Neural cell (in vitro differentiated cells): ENCODE data around the gene ATP6V0A4. TPM values are rescaled to one million over a fixed set of nuclear protein-coding genes. Genes with fewer than 3 reads are reported as not detected.
A peak's percentile ranks its signal among the peaks of the same experiment; 100 is the strongest.
"Not testable (repeated sequence)": the region's sequence is repeated elsewhere in the genome, so short reads cannot be mapped to it uniquely, and the experiment has no call there.

ENCODE experiments used
- H2AFZ ChIP-seq: fragments of 200-600, 300-800 bp; sonication (generic), shearing (Covaris generic); 2 replicates; pipeline ENCODE4 v1.6.0; 2014; ENCODE audit warnings: low read depth, mild to moderate bottlenecking, antibody characterized with exemption, low read length, moderate library complexity
- H3F3A ChIP-seq: fragments of 200-600 bp; shearing (Covaris generic); 2 replicates; pipeline ENCODE4 v1.6.1; 2016; ENCODE audit warnings: mild to moderate bottlenecking, moderate library complexity, mixed read lengths, antibody characterized with exemption, low read length; ENCODE audit not compliant: insufficient read depth, poor library complexity, severe bottlenecking
- H3K27ac ChIP-seq: fragments of 200-600, 300-800 bp; sonication (generic), shearing (Covaris generic); 2 replicates; pipeline ENCODE4 v1.5.1; 2014; ENCODE audit warnings: mild to moderate bottlenecking, low read length, moderate library complexity
- H3K27me3 ChIP-seq: fragments of 300-800, 200-600 bp; sonication (generic), shearing (Covaris generic); 2 replicates; pipeline ENCODE4 v1.6.0; 2014; ENCODE audit warnings: mild to moderate bottlenecking, low read depth, low read length, moderate library complexity; ENCODE audit not compliant: insufficient read depth
- H3K36me3 ChIP-seq: fragments of 300-800, 200-600 bp; sonication (generic), shearing (Covaris generic); 2 replicates; pipeline ENCODE4 v1.5.1; 2014; ENCODE audit warnings: mild to moderate bottlenecking, antibody characterized with exemption, low read length, moderate library complexity; ENCODE audit not compliant: insufficient read depth
- H3K4me2 ChIP-seq: fragments of 300-800, 200-600 bp; sonication (generic), shearing (Covaris generic); 2 replicates; pipeline ENCODE4 v1.6.0; 2014; ENCODE audit warnings: mild to moderate bottlenecking, low read length
- H3K4me3 ChIP-seq: fragments of 300-800, 200-600 bp; sonication (generic), shearing (Covaris generic); 2 replicates; pipeline ENCODE4 v1.5.1; 2014; ENCODE audit warnings: mild to moderate bottlenecking, low read length, moderate library complexity
- H3K79me2 ChIP-seq: fragments of 200-600 bp; shearing (Covaris generic); replicated peaks from 2 replicates; pipeline ENCODE4 v1.6.0; 2014; ENCODE audit warnings: mild to moderate bottlenecking, low read length, moderate library complexity; ENCODE audit not compliant: insufficient read depth
- H3K9ac ChIP-seq: fragments of 300-800, 200-600 bp; sonication (generic), shearing (Covaris generic); 2 replicates; pipeline ENCODE4 v1.6.1; 2016; ENCODE audit warnings: mild to moderate bottlenecking, low read length, mixed read lengths
- H3K9me2 ChIP-seq: fragments of 200-600 bp; shearing (Covaris generic); 2 replicates; pipeline ENCODE4 v1.6.1; 2016; ENCODE audit warnings: mild to moderate bottlenecking, low read length, mixed read lengths; ENCODE audit not compliant: insufficient read depth
- H3K9me3 ChIP-seq: fragments of 200-600, 300-800 bp; sonication (generic), shearing (Covaris generic); 2 replicates; pipeline ENCODE4 v1.6.1; 2016; ENCODE audit warnings: mild to moderate bottlenecking, mixed run types, low read length, moderate library complexity, mixed read lengths
- H4K20me1 ChIP-seq: fragments of 200-600 bp; shearing (Covaris generic); 2 replicates; pipeline ENCODE4 v1.6.1; 2016; ENCODE audit warnings: mild to moderate bottlenecking, mixed run types; ENCODE audit not compliant: insufficient read depth
- CTCF ChIP-seq: fragments of 450-650 bp; IDR thresholded peaks from 2 replicates; pipeline ENCODE4 v1.5.1; 2014; ENCODE audit warnings: antibody characterized with exemption, mild to moderate bottlenecking, moderate library complexity; ENCODE audit not compliant: poor library complexity, severe bottlenecking
- EP300 ChIP-seq: fragments of 450-650 bp; conservative IDR thresholded peaks from 2 replicates; pipeline ENCODE4 v1.6.1; 2014; ENCODE audit warnings: antibody characterized with exemption, mild to moderate bottlenecking, moderate library complexity; ENCODE audit not compliant: poor library complexity, severe bottlenecking
- MXI1 ChIP-seq: fragments of 450-650 bp; conservative IDR thresholded peaks from 2 replicates; pipeline ENCODE4 v1.6.1; 2014; ENCODE audit warnings: antibody characterized with exemption, mild to moderate bottlenecking; ENCODE audit not compliant: poor library complexity, severe bottlenecking
- POLR2AphosphoS5 ChIP-seq: IDR thresholded peaks from 2 replicates; pipeline ENCODE4 v1.6.1; 2012
- RAD21 ChIP-seq: fragments of 450-650 bp; conservative IDR thresholded peaks from 2 replicates; pipeline ENCODE4 v1.6.1; 2014; ENCODE audit warnings: antibody characterized with exemption, mild to moderate bottlenecking, moderate library complexity
- SMC3 ChIP-seq: fragments of 450-650 bp; conservative IDR thresholded peaks from 2 replicates; pipeline ENCODE4 v1.6.1; 2014; ENCODE audit warnings: antibody characterized with exemption, mild to moderate bottlenecking, moderate library complexity; ENCODE audit not compliant: poor library complexity
- polyA plus RNA-seq: library from polyadenylated mRNA; depleted of rRNA; stranded (reverse); fragments of >200 nt; gene quantifications from 2 replicates; pipeline ENCODE4 v1.2.3, GENCODE V29; 2014

The ATP6V0A4 gene
- polyA plus RNA-seq, 1 donor from 2014 or later, result 0.81 TPM

DNA sequence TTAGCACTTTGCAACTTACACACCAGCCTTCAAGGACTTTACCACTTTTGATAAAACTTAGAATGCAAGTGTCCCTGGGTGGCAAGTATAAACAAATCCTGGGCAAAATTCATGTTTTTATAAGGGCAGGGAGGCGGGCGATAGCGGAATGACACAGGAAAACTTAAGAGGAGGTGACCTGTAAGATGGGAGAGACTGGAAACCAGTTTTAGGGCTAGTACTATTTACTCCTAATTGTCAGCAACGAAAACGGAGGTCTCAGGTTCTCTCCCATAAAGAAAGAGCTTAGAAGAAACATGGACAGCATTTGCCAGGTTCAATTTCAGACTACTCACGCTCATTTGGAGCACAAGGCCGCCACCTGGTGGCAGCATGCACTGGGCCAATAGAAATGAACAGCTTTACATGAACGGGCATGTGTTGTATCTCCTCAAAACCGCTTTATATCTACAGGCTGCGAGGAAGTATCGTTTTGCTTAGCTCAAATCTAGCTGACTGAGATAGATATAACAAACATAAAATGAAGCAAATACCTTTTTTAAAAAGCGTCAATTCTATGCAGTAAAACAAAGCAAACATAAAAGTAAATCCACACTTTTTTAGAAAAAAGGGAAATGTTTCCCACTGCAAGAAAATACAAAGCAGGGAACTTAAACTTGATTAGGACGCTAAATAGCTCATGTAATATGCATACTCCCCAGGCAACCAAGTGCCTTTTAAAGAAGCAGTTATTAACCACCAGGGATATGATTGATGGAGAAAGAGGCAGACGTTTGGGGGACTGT is 59.3 kb downstream of the ATP6V0A4 start:
- TF ChIP-seq POLR2AphosphoS5 (no peak), SMC3 (peak; percentile 96), CTCF (peak; percentile 96), RAD21 (peak; percentile 97)
- H4K20me1 ChIP-seq, result no peaks in the 10 kb centered on the region
- no peaks in the 10 kb centered on the region for H3K9me2 ChIP-seq
- no peaks in the 10 kb centered on the region for H3K79me2 ChIP-seq
- H3K4me2 ChIP-seq, result no peak overlapping the region
- no peaks in the 10 kb centered on the region for H3K9me3 ChIP-seq
- no peaks in the 10 kb centered on the region for H3F3A ChIP-seq
- no peak overlapping the region for H3K9ac ChIP-seq
- no peak overlapping the region for H3K27ac ChIP-seq
- no peak overlapping the region for H3K4me3 ChIP-seq
- H3K36me3 ChIP-seq, result no peaks in the 10 kb centered on the region
- H3K27me3 ChIP-seq, result no peaks in the 10 kb centered on the region
- no peak overlapping the region for H2AFZ ChIP-seq

DNA sequence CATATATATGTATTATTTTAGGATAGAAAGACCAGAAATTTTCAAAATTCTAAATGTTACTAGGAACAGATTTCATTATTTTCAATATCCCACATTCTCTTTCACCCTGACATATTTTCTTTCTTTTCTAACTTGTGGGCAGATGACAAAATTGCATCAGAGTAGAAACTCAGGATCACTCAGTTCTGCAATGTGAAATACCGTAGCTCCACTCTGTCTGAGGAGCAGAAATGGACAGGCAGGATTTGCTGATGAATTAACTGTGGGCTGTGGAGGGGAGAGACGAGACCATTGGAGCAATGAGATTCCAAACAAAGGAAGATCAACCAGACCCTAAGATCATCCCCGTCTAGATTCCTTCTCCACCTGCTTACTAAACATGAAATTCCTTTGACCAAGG is 59.9 kb downstream of the ATP6V0A4 start:
- H2AFZ ChIP-seq, result no peak overlapping the region

DNA sequence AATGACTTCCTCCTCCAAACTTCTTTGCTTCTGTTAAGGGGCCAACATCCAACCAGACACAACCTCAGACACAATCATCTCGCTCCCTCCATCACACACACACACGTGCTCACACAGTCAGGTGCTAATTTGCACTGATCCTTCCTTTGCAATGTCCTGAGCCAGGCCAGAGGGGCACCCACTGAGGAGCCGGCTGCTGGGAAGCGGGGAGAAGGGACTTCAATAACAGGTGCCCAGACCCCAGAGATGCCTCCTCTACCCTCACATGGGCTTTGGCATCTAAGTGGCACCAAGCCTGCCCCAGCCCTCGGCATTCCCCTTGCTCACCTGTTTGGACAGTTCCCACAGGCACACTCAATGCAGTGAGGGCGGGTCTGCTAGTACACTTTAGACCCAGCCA is 62.6 kb downstream of the ATP6V0A4 start:
- H2AFZ ChIP-seq, result no peak overlapping the region
- no peak overlapping the region for H3K9ac ChIP-seq
- no peak overlapping the region for H3K4me2 ChIP-seq
- no peaks in the 10 kb centered on the region for H3F3A ChIP-seq
- TF ChIP-seq MXI1, result no peak
- H3K27ac ChIP-seq, result no peak overlapping the region
- no peaks in the 10 kb centered on the region for H4K20me1 ChIP-seq
- no peak overlapping the region for H3K4me3 ChIP-seq
- H3K27me3 ChIP-seq, result no peaks in the 10 kb centered on the region
- H3K9me2 ChIP-seq, result no peaks in the 10 kb centered on the region
- no peaks in the 10 kb centered on the region for H3K79me2 ChIP-seq
- no peaks in the 10 kb centered on the region for H3K9me3 ChIP-seq
- no peaks in the 10 kb centered on the region for H3K36me3 ChIP-seq

More for the DNA sequence above, 59.9 kb downstream of the ATP6V0A4 start:
- Histone ChIP-seq H3K4me2 (no peak overlapping the region), H3K27me3 (no peaks in the 10 kb centered on the region), H3K79me2 (no peaks in the 10 kb centered on the region), H3K9me2 (no peaks in the 10 kb centered on the region), H3K9ac (no peak overlapping the region), H4K20me1 (no peaks in the 10 kb centered on the region), H3K4me3 (no peak overlapping the region), H3K36me3 (no peaks in the 10 kb centered on the region), H3F3A (no peaks in the 10 kb centered on the region), H3K27ac (no peak overlapping the region), H3K9me3 (no peaks in the 10 kb centered on the region)
- TF ChIP-seq EP300, result no peak

DNA sequence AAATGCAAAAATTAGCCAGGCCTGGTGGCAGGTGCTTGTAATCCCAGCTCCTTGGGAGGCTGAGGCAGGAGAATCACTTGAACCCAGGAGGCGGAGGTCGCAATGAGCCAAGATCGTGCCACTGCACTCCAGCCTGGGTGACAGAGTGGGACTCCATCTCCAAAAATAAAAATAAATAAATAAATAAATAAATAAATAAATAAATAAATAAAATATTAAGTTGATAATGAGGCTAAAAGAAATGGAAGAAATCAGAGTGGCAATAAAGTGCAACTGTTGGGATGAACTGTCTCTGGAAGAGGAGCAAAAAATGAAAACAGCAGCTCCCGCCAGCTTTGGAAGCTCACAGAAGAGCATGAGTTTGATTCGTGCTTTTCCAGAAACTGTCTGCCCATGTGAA is 66.3 kb downstream of the ATP6V0A4 start:
- H3K9me2 ChIP-seq, H3K79me2 ChIP-seq, H3K9me3 ChIP-seq, H3K27ac ChIP-seq, H3K9ac ChIP-seq, H2AFZ ChIP-seq, H3F3A ChIP-seq, H3K27me3 ChIP-seq, H3K4me3 ChIP-seq, H3K36me3 ChIP-seq, H3K4me2 ChIP-seq, H4K20me1 ChIP-seq: not testable (repeated sequence)
